GM18526 (cell line): ENCODE results near the gene LSM3.

Experiments used
- POLR2A ChIP-seq: IDR thresholded peaks from 3 replicates; pipeline ENCODE4 v1.6.1; 2011; ENCODE audit not compliant: insufficient read length; ENCODE audit errors: extremely low read depth

Gene LSM3

DNA sequence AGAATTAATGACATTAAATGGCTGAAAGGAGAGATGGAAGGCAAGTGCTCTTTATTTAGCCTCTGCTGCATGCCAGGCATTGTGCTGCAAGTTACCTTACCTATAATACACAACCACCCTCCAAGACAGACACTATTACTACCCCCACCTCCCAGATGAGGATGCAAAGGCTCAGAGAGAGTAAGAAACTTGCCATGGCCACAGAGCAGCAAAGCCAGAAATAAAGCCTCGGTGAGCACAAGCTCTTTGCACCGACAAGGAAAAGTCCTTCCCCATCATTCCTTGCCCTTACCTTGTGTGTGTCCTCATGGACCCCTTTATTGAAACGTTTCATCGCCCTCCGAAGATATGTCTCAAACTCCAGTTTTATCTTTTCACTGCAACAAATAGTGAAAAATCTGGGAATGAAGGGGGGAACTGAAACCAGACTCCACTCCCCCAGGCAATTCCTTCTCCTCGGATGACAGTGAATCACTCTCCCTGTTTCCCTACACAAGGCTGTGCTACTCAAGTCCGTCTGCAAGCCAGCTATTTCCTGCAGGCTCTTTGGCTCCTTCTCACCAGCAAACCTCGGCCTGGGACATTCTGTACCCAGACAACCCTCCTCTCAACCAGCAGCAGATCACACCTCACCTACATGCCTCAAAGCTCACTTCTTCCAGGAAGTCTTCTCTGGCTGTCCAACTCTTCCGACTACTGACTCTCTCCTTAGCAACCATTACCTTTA lies 11.6 kb upstream of the LSM3 start:
- no peak for TF ChIP-seq POLR2A

DNA sequence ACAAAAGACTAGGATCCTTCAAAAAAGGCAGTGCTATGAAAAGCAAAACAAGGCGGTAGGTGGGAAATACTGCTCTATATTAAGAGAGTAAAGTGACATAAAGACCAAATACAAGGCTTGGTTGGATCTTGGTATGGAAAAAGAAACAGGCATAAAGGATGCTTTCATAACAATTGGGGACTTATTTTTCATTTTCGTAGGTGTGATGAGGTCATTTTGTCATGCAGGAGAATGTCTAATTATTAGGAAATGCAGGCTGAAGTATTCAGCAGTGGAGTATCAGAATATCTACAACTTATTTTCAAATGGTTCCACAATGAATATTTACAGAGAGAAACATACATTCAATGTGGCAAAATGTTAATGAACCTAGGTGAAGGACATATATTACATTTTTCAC lies 9.2 kb upstream of the LSM3 start:
- no peak for TF ChIP-seq POLR2A

DNA sequence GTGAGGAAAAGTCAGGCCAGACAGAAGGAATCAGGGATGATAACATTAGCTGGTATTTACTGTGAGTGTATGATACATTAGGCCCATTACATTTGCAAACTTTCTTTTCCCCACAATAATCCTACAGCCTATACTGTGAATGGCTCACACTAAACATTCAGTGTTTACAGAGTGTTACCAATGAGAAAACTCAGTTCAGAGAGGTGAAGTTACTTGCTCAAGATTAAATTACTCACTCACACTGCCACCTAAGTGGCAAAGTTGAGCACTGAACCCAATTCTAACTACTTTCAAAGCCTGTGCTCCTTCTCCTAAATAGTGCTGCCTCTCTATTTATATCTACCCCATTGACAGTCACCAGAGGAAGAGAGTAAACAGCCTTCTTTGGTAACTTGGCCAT lies 8.7 kb upstream of the LSM3 start:
- no peak for TF ChIP-seq POLR2A

DNA sequence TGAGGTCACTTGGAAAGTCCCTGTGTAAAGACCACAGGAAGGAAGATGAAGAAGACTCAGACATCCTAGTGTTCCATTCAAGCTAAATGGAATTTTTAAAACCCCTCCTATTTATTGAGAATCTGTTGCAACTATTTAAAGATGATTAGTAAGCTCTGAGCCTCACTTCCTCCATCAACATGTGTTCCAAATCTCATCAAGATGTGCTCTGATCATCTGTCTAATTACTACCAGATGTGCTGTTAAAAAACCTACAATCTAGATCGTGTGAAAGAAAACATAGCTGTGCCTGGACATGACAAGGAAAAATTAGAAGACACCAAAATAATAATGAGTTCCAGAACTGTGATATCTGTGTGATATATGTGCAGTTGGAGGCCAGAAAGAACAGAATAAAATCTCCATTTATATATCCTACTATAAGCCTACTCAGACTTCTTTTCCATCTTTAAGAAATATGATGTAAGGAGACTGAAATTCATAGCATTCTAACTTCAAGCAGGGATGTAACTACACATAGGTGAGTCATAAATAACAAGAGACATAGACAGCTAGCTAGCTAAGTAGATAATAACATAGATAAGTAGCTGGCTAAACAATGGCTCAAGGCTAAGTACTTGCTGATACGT lies 8.0 kb upstream of the LSM3 start:
- no peak for TF ChIP-seq POLR2A

GRCh38 chr3:14172496-14172895 lies 6.1 kb upstream of the LSM3 start:
- no peak for TF ChIP-seq POLR2A

- no peak for TF ChIP-seq POLR2A
Observed at GRCh38 chr3:14174483-14174882, 4.1 kb upstream of the LSM3 start.

DNA sequence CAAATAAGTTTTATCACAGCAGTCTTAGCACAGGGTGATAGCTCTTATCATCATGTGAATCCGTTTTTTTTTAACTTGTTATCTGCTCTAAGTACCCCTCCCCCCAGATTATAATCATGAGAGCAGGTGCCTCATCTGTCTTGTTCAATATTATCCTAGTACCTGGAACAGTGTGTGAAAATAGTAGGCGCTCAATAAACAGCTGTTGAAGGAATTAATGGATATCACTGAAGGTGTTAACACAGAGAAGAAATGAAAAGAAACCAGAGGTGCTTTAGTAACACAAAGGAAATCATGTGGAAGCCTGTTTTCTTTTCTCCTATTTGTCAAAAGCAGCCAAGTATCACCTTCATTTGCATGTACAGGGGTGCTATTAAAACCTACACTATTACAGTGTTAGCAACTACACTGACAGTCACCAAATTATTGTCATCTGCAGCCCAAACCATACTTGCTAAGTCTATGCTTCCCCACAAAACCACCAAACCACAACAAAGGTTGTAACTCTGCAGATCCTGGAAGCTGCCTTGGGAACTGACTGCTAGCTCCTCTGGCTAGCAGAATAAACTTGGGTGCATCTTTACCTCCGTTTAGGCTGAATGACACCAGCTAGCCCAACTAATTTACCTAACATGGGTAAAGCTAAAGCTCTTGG lies 3.1 kb upstream of the LSM3 start:
- no peak for TF ChIP-seq POLR2A

DNA sequence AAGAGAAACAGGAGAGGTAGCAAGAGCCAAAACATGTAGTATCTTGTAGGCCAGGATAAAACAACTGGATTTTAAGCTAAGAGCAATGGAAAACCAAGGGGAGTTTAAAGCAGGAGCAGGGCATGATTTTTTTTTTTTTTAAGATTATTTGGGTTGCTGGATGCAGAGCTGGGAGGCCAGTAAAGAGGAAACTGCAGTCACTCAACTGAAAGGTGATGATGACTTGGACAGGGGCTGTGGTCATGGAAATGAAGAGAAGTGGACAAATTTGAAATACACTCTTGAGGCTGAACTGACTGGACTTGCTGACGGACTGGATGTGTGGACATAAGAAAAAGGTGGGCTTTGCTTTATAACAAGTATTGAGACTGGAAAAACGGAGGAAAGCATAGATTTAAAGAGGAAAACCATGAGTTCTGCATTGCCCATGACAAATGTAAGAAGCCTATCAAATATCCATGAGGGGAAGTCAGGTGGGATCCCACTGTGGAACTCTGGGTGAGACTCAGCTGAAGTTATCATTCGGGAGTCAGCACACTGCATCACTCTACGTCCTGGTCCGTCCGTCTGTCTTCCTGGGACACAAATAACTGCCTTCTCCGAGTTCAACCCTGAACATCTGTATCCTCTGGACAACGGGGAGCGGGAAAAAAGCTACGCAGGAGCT lies 904 bp upstream of the LSM3 start:
- TF ChIP-seq POLR2A = no peak

DNA sequence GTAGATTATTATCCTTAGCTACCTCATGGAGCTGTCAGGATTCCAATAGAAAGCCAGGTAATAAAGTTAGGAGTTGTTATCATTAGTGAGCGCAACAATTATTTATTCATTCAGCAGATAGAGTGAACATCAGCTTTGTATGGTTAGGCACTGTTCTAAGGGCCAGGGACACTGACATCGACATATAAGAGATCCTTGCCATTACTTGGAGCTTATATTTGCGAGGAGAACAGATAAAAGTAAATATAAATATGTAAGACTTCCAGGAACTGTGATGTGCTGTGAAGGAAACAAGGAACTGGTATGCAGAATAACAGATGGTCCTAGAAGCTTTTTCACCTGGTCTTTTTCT lies 473 bp downstream of the LSM3 start:
- TF ChIP-seq POLR2A = no peak

DNA sequence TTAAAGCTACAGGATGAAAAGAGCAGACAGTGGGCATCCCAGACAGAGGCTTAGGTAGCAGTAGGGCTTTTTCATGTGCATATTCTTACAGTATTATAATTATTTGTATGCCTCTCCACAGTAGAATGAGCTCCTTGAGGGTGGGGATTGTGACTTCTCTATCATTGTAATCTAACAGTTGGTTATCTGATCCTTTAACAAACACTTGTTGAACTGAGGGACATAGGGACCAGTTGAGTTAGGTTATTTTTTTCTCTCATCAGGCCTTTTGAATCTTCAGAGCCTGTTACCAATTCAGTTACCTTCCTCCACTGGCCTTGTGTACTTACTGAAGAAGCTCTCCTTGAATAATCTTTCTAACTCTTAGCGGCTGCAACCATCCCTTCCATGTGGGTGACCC lies 1.2 kb downstream of the LSM3 start:
- no peak for TF ChIP-seq POLR2A

- TF ChIP-seq POLR2A = no peak
Observed at GRCh38 chr3:14181253-14181652, 2.6 kb downstream of the LSM3 start.

DNA sequence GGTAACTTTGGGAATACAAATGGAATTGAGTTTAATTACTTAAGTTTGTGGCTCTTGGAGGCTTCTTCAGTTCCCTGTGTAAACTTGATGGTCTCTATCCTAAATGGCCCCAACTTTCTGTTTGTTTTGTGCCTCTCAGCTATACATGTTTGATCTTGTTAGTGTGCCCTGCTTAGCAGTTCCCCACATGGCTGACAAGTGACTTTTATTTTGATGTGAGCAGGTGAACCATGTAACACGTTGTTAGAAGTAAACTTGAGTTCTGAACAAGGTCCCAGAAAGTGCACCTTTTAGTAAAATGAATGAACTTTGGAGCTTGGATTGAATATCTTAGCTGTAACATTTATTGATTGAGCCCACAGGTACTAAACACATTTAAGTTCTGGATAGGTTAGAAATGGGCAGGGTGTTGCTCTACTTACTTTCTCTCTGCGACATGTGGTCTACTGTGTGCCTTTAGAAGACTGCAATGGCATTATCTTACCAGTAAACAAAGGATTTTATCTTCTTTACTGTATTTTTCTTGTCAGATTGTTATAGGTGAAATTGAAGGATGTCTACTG lies 4.5 kb downstream of the LSM3 start:
- no peak for TF ChIP-seq POLR2A

DNA sequence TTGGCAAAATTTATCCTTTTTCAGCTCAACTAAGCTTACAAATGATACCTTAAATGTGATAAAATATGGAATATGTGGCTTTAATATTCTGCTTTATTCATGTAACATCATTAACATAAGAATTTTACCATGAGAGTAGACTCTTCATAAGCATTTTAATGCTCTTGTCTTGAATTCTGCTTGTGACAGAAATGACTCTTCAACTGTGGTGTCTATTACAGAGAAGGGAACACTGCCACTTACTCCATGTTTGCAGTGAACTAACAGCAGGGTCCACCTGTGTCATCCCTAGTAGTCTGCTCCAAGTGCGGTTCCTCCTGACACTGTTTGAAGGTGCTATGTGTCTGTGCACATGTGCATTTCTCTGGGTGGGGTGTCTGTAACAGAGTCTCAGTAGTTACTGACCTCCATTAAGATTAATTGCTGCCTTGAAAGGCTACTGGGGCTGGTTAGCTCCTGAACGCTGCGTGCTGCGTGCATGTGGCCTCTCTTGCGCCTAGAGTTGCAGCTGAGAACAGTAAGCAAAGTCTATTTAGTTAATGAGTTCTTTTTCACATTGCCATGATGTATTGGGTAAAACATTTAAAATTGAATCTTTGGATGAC lies 8.3 kb downstream of the LSM3 start:
- TF ChIP-seq POLR2A = no peak

GRCh38 chr3:14188041-14188754 lies 9.6 kb downstream of the LSM3 start:
- no peak for TF ChIP-seq POLR2A

DNA sequence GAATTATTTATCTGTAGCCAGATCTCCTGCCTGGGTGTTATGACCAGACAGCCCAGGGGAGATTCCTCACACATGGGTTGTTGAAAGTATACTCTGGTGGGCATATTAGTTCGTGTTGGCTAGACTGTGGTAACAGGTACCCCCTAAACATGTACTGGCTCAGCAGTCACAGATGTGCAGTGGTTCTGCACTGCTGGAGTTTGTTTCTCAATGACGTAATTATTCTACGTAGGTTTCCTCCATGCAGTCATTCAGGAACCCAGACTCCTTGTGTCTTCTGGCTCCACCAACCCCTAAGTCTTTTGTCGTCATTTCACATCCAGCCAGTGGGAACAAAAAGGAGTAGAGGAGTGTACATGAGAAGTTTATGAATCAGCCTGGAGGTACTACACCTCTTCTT lies 16.2 kb downstream of the LSM3 start:
- TF ChIP-seq POLR2A = no peak
